Liver (tissue), 2 donors: ENCODE data around the gene PAN2.

Source experiments
- ZBTB33 ChIP-seq: IDR thresholded peaks from 2 replicates; pipeline ENCODE4 v1.6.1; 2016; ENCODE audit warnings: antibody characterized with exemption
- TF ChIP-seq, protein P1 (sequence below): fragments of 150-350 bp; IDR thresholded peaks from 2 replicates; pipeline ENCODE4 v1.5.1; 2017; ENCODE audit warnings: improper control_type of control experiment, low read depth, low read length; ENCODE audit not compliant: missing input control
- donor health status: healthy.

- no peak for TF ChIP-seq ZBTB33
- TF ChIP-seq, protein P1, sequence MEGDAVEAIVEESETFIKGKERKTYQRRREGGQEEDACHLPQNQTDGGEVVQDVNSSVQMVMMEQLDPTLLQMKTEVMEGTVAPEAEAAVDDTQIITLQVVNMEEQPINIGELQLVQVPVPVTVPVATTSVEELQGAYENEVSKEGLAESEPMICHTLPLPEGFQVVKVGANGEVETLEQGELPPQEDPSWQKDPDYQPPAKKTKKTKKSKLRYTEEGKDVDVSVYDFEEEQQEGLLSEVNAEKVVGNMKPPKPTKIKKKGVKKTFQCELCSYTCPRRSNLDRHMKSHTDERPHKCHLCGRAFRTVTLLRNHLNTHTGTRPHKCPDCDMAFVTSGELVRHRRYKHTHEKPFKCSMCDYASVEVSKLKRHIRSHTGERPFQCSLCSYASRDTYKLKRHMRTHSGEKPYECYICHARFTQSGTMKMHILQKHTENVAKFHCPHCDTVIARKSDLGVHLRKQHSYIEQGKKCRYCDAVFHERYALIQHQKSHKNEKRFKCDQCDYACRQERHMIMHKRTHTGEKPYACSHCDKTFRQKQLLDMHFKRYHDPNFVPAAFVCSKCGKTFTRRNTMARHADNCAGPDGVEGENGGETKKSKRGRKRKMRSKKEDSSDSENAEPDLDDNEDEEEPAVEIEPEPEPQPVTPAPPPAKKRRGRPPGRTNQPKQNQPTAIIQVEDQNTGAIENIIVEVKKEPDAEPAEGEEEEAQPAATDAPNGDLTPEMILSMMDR, result no peak
These were observed 40.0 kb downstream of the PAN2 start for GRCh38 chr12:56293795-56294194.
